HTERT RPE-1 (cell line): ENCODE results near the gene C10orf71.

Experiments used
- in situ Hi-C: fragments of 300-500 bp; cut with MboI; formaldehyde crosslinking; loops from 4 replicates; pipeline ENCODE4 v1.14.3; 2020; ENCODE audit warnings: low sequenced_read_pairs

The C10orf71 gene

GRCh38 chr10:49370326-49371100, 71.5 kb downstream of the C10orf71 start:
- in situ Hi-C loops = no loop called here

GRCh38 chr10:49371967-49372366, 73.0 kb downstream of the C10orf71 start:
- in situ Hi-C loops = no loop called here

- in situ Hi-C loops = no loop called here
Measured at GRCh38 chr10:49373361-49373760, 74.4 kb downstream of the C10orf71 start.

GRCh38 chr10:49374740-49375139, 75.8 kb downstream of the C10orf71 start:
- in situ Hi-C loops = no loop called here

GRCh38 chr10:49375611-49376010, 76.6 kb downstream of the C10orf71 start:
- in situ Hi-C loops = no loop called here
